A549 treated with AZD2906 at 1 μM for 4 hours (cell line): Measurements from ENCODE around the gene ZSCAN26. TPM values are rescaled to one million over a fixed set of nuclear protein-coding genes. Genes with fewer than 3 reads are reported as not detected.

Source experiments
- total RNA-seq: library from RNA; stranded (reverse); fragments of 200-300 nt; extraction: Qiagen RNA extraction; gene quantifications from 5 replicates; pipeline ENCODE4 v1.2.3, GENCODE V29; 2022

The ZSCAN26 gene
- 3.6 to 5.4 TPM (median 4.2 TPM) in 5 replicates for total RNA-seq

DNA sequence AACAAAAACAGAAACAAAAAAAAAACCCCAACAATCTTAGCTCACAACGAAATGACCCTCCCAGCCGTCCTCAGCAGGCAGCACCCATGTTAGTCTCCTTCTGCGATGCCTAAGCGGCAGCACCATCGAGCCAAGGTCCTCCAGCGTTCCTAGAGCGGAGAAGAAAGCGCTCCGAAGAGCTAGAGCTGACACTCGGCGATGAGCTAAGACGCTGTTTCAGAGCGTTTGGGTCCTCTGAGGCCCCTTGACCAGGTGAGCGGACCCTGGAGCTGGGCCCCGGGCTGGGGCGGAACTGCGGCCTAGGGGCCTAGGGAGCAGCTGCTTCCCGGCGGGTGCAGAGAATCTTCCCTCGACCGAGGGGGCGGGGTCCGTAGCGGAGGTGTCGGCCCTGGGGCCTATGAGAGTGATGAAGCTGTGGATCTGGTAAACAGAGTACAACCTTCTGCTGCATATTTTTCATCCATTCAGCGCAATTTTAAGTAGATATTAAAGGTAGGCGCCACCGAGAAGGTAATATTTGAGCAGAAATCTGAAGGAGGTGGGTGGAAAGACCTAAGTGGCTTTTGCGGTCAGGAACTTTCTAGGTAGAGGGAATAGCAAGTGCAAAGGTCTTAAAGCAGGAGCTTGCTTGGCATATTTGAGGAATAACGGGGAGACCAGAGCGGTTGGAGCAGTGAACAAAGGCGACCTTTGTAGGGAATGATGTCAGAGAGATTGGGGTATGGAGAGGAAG lies at the start of gene ZSCAN26:
ZSCAN26 (plus strand) TSS at position 182 of the 733 bp plus-strand sequence. CDS start 4,777 bp downstream, outside the sequence.

DNA sequence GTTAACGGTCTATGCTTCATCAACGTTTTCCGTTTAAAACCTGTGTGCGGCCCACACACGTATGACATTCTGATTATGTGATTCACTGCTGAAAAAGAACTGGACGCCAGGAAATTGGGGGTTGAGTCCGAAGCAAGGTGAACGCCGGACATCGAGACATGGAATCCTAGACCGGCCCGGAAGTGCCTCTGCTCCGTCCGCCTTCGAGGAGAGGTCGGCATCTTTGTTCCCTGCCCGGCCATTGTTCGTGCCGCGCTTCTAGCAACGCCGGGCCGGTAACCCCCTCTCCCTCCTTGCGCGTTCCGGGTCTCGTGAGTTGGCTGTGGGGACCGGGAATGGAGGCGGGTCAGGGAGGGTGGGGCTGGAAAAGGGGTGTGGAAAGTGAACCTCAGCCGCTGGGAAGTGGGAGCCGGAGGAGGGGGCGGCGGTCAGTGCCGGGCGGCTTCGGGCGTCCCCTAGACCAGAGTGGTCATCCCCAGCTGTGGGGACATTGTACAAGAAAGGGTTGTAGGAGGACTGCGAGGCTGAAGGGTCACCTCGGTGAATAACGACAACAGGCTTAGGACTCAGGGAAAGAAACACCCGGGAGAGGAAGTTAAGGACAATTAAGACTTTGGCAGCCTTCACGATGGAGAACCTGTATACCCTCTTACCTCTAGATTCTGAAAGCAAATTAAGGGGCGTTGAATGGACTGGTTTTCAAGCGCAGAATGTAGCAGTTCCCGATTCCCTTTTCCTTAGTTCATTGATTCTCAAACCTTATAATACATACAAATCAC lies 41.7 kb upstream of the ZSCAN26 start, which contains the start of gene ZSCAN9:
ZSCAN9 (plus strand) TSS at position 220 of the 779 bp plus-strand sequence. CDS start 1,810 bp downstream, outside the sequence.

DNA sequence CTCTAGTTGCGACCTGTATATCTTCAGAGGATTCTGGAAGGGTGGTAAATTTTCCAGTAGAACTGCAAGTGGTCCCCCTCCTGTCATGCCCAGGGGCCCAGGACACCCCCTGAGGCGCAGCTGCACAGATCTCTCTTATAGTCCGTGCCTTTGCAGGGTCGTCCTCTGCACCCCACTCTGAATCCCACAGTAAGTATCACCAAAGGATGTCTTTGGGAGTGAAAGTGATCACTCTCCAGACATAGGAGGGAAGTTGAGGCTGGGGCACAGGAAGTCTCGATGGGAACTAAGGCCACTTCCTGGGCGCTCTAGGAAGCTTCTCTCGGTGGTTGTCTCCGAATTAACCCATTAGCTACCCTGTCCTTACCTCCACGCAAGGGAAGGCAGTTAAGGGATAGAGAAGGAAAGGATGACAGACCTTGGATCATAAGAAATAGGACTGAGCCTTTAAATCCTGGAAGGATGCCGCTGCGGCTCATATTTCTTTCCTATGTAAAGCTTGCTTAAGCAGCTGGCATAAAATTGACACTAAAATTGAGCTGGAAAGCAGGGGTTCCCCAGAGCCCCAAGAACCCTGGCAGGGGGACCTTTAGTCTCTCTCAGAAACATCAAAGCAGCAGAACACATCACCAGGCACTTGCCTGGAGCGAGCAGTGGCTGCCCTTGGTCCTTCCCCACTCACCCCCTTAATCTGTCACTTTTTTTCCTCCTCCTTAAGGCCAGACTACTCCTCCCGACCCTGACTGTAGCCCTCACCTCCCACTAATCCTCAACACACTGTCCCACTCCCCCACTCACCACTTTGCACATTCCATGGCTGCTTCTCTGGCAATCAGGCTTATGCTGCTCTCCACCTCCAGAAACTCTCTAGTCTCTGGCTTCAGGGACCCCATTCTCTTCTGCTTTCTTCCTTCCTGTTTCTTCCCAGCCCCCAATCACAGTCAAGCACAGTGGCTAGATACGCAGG lies 14.7 kb upstream of the ZSCAN26 start, which contains the start of gene ZKSCAN4:
ZKSCAN4 (minus strand) TSS at position 261 of the 967 bp plus-strand sequence. CDS start 289 bp downstream, outside the sequence.

GRCh38 chr6:28258877-28259777 lies 7.8 kb upstream of the ZSCAN26 start, which contains the start of gene NKAPL:
NKAPL (plus strand) TSS chr6:28259297; CDS start chr6:28259372, 75 bp downstream.

DNA sequence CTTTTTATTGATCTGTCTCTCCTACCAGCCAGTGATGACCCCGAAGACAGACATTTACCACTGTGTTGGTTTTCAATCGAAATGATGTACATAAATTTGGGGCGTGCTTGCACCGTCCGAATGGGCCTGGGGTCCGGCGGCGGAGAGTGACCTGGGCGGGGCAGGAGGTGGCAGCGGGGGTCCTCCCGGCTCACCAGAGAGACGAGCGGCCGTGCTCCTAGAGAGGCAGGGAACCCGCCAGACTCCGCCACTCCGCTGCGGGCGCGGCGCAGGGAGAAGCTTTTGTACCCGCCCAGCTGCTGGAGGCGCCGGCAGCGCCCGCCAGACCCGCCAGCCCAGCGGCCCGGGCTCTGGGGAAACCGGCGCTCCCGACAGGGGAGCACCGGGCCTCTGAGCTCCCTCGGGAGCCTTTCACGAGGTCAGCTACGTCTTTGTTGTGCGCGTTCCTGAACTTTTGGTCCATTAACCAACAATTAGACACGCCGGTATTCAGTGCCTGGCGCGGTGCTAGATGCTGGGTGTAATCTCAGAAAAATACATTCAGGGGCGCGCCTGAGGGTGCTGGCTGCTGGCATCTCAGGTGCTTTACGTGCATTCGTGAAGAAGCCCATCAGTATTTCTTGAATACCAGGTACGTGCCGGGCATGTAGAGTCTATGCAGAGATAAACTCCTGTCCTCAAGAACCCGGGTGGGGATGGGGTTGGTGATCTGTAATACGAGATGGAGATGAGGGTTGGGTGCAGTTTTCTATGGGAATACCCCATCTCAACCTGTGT lies 14.5 kb downstream of the ZSCAN26 start, which contains the start of gene PGBD1:
PGBD1 (plus strand) TSS at position 285 of the 777 bp plus-strand sequence. CDS start 2,242 bp downstream, outside the sequence.

Other genes starting within 250 kb of the ZSCAN26 start
- gene ZNF165, start 186.6 kb upstream of the ZSCAN26 start, total RNA-seq, result 0.74 to 0.99 TPM (median 0.85 TPM) in 5 replicates
- 3.6 to 4.7 TPM (median 4.0 TPM) in 5 replicates for gene ZSCAN16, start 142.5 kb upstream of the ZSCAN26 start, total RNA-seq
- 3.2 to 5.5 TPM (median 4.8 TPM) in 5 replicates for gene ZKSCAN8, start 125.3 kb upstream of the ZSCAN26 start, total RNA-seq
- 6.1 to 8.0 TPM (median 6.8 TPM) in 5 replicates for gene ZSCAN9, start 41.9 kb upstream of the ZSCAN26 start, total RNA-seq
- gene ZKSCAN4, start 14.9 kb upstream of the ZSCAN26 start, total RNA-seq, result 2.6 to 2.7 TPM (median 2.7 TPM) in 5 replicates
- gene NKAPL, start 7.8 kb upstream of the ZSCAN26 start, total RNA-seq, result not detected in 5 replicates
- 4.1 to 5.4 TPM (median 4.7 TPM) in 5 replicates for gene PGBD1, start 14.4 kb downstream of the ZSCAN26 start, total RNA-seq
- 1.5 to 2.2 TPM (median 1.8 TPM) in 5 replicates for gene ZSCAN31, start 69.0 kb downstream of the ZSCAN26 start, total RNA-seq
- gene ZKSCAN3, start 82.8 kb downstream of the ZSCAN26 start, total RNA-seq, result 1.4 to 1.9 TPM (median 1.7 TPM) in 5 replicates
- 1.3 to 1.9 TPM (median 1.6 TPM) in 5 replicates for gene ZSCAN12, start 132.6 kb downstream of the ZSCAN26 start, total RNA-seq
- not detected in 5 replicates for gene ZSCAN23, start 176.3 kb downstream of the ZSCAN26 start, total RNA-seq
- gene GPX6, start 248.7 kb downstream of the ZSCAN26 start, total RNA-seq, result not detected in 5 replicates